Fibroblast of lung (primary cell): ENCODE results near the gene ANKS3.

ENCODE experiments used
- CTCF ChIP-seq, 2 donors: IDR thresholded peaks in 1 of 2; conservative IDR thresholded peaks in 1 of 2; 1 replicate in 1 of 2; 2 replicates in 1 of 2; pipeline ENCODE4 v1.5.1; 2011 to 2012; ENCODE audit warnings: low read length in 2 of 2, control low read depth in 1 of 2, inconsistent platforms in 1 of 2, low read depth in 1 of 2, mild to moderate bottlenecking in 1 of 2
- EZH2 ChIP-seq: IDR thresholded peaks from 2 replicates; pipeline ENCODE4 v1.5.1; 2012; ENCODE audit warnings: low read length, control low read depth, mild to moderate bottlenecking; ENCODE audit errors: missing control alignments

GRCh38 chr16:4696172-4696904, 37.7 kb downstream of the ANKS3 start:
- no peak for TF ChIP-seq CTCF (conservative IDR thresholded peaks at IDR 0.05 in 1 of 2, IDR thresholded peaks at IDR 0.05 in 1 of 2; ENCODE audit: low read depth in 1 of 2, low read length in 2 of 2)
- no peak for TF ChIP-seq EZH2
